Ovary (tissue), 3 donors: ENCODE results near the gene MRAS.

Experiments
- CTCF ChIP-seq, 3 donors: fragments of 450-650 bp in 2 of 3; fragments of 200-600 bp in 1 of 3; IDR thresholded peaks; one replicate each; pipeline versions ENCODE4 v1.5.1 to v1.8.0; 2016 to 2022; ENCODE audit warnings: antibody characterized with exemption in 3 of 3, mild to moderate bottlenecking in 1 of 3
- EP300 ChIP-seq: sonication (generic); formaldehyde crosslinking; IDR thresholded peaks from one replicate; pipeline ENCODE4 v1.6.1; 2017; ENCODE audit warnings: antibody characterized with exemption
- donor health status: DM: no; HTN: no; CAD: no.

- TF ChIP-seq CTCF (IDR thresholded peaks at IDR 0.05) (peak; percentile 8 to 43 (median 41)), EP300 (peak; percentile 59)
Observed at GRCh38 chr3:138329127-138329983, 19.0 kb upstream of the MRAS start, which contains the start of gene NME9.
